ENCODE results near the gene GJB3. TPM values are rescaled to one million over a fixed set of nuclear protein-coding genes. Genes with fewer than 3 reads are reported as not detected.
A peak's percentile ranks its signal among the peaks of the same experiment; 100 is the strongest.

Gene GJB3
- total RNA-seq, 1 experiment from 2014 or later, result 89.9 TPM

- CTCF ChIA-PET, result no interaction called here
- no peak for TF ChIP-seq EZH2phosphoT487 (IDR thresholded peaks at IDR 0.05; ENCODE audit: borderline replicate concordance, low read length)
- no peak for TF ChIP-seq EZH2 (IDR thresholded peaks at IDR 0.05; ENCODE audit: low read length, unreplicated experiment)
- TF ChIP-seq CTCF (conservative IDR thresholded peaks at IDR 0.05; ENCODE audit: low read depth, low read length), result no peak
- H3K4me1 ChIP-seq (ENCODE audit: insufficient read depth, low read length), result peaks cover 45% of the 10 kb centered on the region
- peaks cover 35% of the 10 kb centered on the region for H3K79me2 ChIP-seq (ENCODE audit: low read length)
- no peaks in the 10 kb centered on the region for H3K9me3 ChIP-seq (ENCODE audit: low read length)
- BruUV-seq (replicated peaks), result no TSS peak
- peak overlapping the region; percentile 66; the same call in 1 of the 2 replicates for H3K4me2 ChIP-seq (ENCODE audit: low read length)
- H3K9me2 ChIP-seq (replicated peaks; ENCODE audit: low read length), result no peaks in the 10 kb centered on the region
- H3F3A ChIP-seq (ENCODE audit: low read length, unreplicated experiment), result no peaks in the 10 kb centered on the region
- H3K4me3 ChIP-seq (ENCODE audit: low read length), result no peak overlapping the region
- intact Hi-C loops (cut with micrococcal nuclease), result loop anchor here (2.0 kb wide), 1 partner anchor 16 kb away; no protein-coding TSS in a partner anchor
- POLR2A ChIA-PET (ENCODE audit: unreplicated experiment), result no interaction called here
- DNase-seq (no peak), ATAC-seq (no peak)
- no peak overlapping the region for H3K9ac ChIP-seq (ENCODE audit: low read length)
- H3K36me3 ChIP-seq (ENCODE audit: low read depth, low read length), result no peaks in the 10 kb centered on the region
- no peaks in the 10 kb centered on the region for H3K27me3 ChIP-seq (ENCODE audit: low read length)
- 0 out of 2 replicates have a peak overlapping the region, but pooled peaks have one; percentile 94 for H3K27ac ChIP-seq (ENCODE audit: low read length)
- H2AFZ ChIP-seq (ENCODE audit: low read length), result no peak overlapping the region
- H4K20me1 ChIP-seq (ENCODE audit: low read length), result no peaks in the 10 kb centered on the region
Observed at GRCh38 chr1:34778381-34778780, 2.6 kb upstream of the GJB3 start.

- BruUV-seq (replicated peaks), result no TSS peak
- no peaks in the 10 kb centered on the region for H3K9me2 ChIP-seq (replicated peaks; ENCODE audit: low read length)
- DNase-seq (no peak), ATAC-seq (no peak)
- peak overlapping the region; percentile 15; the same call in 1 of the 2 replicates for H3K4me3 ChIP-seq (ENCODE audit: low read length)
- H3K36me3 ChIP-seq (ENCODE audit: low read depth, low read length), result peaks cover 2% of the 10 kb centered on the region; the same call in 1 of the 2 replicates
- peaks cover 51% of the 10 kb centered on the region for H3K4me1 ChIP-seq (ENCODE audit: insufficient read depth, low read length)
- intact Hi-C loops (cut with micrococcal nuclease), result loop anchor here (2.0 kb wide), 1 partner anchor 16 kb away; no protein-coding TSS in a partner anchor
- no peaks in the 10 kb centered on the region for H3K9me3 ChIP-seq (ENCODE audit: low read length)
- H3K4me2 ChIP-seq (ENCODE audit: low read length), result peak overlapping the region; percentile 66
- H4K20me1 ChIP-seq (ENCODE audit: low read length), result no peaks in the 10 kb centered on the region
- POLR2A ChIA-PET (ENCODE audit: unreplicated experiment), result interaction anchor here (0.8 kb wide), 1 partner anchor 16 kb away, joined by 3 read pairs; no protein-coding TSS in a partner anchor
- no peaks in the 10 kb centered on the region for H3F3A ChIP-seq (ENCODE audit: low read length, unreplicated experiment)
- H3K9ac ChIP-seq (ENCODE audit: low read length), result 0 out of 2 replicates have a peak overlapping the region, but pooled peaks have one; percentile 14
- H3K79me2 ChIP-seq (ENCODE audit: low read length), result peaks cover 41% of the 10 kb centered on the region
- H2AFZ ChIP-seq (ENCODE audit: low read length), result no peak overlapping the region
- peak overlapping the region; percentile 94 for H3K27ac ChIP-seq (ENCODE audit: low read length)
- no peaks in the 10 kb centered on the region for H3K27me3 ChIP-seq (ENCODE audit: low read length)
- CTCF ChIA-PET, result interaction anchor here (1.2 kb wide), 1 partner anchor 26 kb away, joined by 4 read pairs; no protein-coding TSS in a partner anchor
- TF ChIP-seq EZH2 (IDR thresholded peaks at IDR 0.05; ENCODE audit: low read length, unreplicated experiment) (no peak), CTCF (conservative IDR thresholded peaks at IDR 0.05; ENCODE audit: low read depth, low read length) (no peak), EZH2phosphoT487 (IDR thresholded peaks at IDR 0.05; ENCODE audit: borderline replicate concordance, low read length) (no peak)
Observed at GRCh38 chr1:34779005-34779404, 2.0 kb upstream of the GJB3 start.

GRCh38 chr1:34779526-34779925 lies 1.5 kb upstream of the GJB3 start:
- H3K36me3 ChIP-seq (ENCODE audit: low read depth, low read length), result peaks cover 7% of the 10 kb centered on the region; the same call in 1 of the 2 replicates
- peaks cover 56% of the 10 kb centered on the region for H3K4me1 ChIP-seq (ENCODE audit: insufficient read depth, low read length)
- peaks cover 46% of the 10 kb centered on the region for H3K79me2 ChIP-seq (ENCODE audit: low read length)
- peak overlapping the region; percentile 94 for H3K27ac ChIP-seq (ENCODE audit: low read length)
- CTCF ChIA-PET, result interaction anchor here (1.2 kb wide), 1 partner anchor 26 kb away, joined by 4 read pairs; no protein-coding TSS in a partner anchor
- no peaks in the 10 kb centered on the region for H3K9me2 ChIP-seq (replicated peaks; ENCODE audit: low read length)
- ATAC-seq, result peak; percentile 44
- H3F3A ChIP-seq (ENCODE audit: low read length, unreplicated experiment), result no peaks in the 10 kb centered on the region
- DNase-seq, result peak; percentile 88
- H3K9me3 ChIP-seq (ENCODE audit: low read length), result no peaks in the 10 kb centered on the region
- peak overlapping the region; percentile 98 for H3K4me2 ChIP-seq (ENCODE audit: low read length)
- no peak for TF ChIP-seq EZH2 (IDR thresholded peaks at IDR 0.05; ENCODE audit: low read length, unreplicated experiment)
- H3K27me3 ChIP-seq (ENCODE audit: low read length), result no peaks in the 10 kb centered on the region
- peak overlapping the region; percentile 93 for H3K9ac ChIP-seq (ENCODE audit: low read length)
- POLR2A ChIA-PET (ENCODE audit: unreplicated experiment), result interaction anchor here (0.8 kb wide), 1 partner anchor 17 kb away, joined by 3 read pairs; no protein-coding TSS in a partner anchor
- H2AFZ ChIP-seq (ENCODE audit: low read length), result no peak overlapping the region
- no peaks in the 10 kb centered on the region for H4K20me1 ChIP-seq (ENCODE audit: low read length)
- BruUV-seq (replicated peaks), result no TSS peak
- peak overlapping the region; percentile 15; the same call in 1 of the 2 replicates for H3K4me3 ChIP-seq (ENCODE audit: low read length)
- intact Hi-C loops (cut with micrococcal nuclease), result loop anchor here (2.0 kb wide), 1 partner anchor 17 kb away; no protein-coding TSS in a partner anchor

Data from PC-3 (cell line).